Hematopoietic multipotent progenitor cell treated with erythropoietin and hydrocortisone succinate and interleukin-3 and kit ligand, for 8 days (in vitro differentiated cells): ENCODE results near the gene OR13C8.
A peak's percentile ranks its signal among the peaks of the same experiment; 100 is the strongest.
"Not testable (repeated sequence)": the region's sequence is repeated elsewhere in the genome, so short reads cannot be mapped to it uniquely, and the experiment has no call there.

Source experiments
- DNase-seq: peaks from one replicate; pipeline ENCODE4 v3.0.0-alpha.2; 2015

OR13C8 gene, protein sequence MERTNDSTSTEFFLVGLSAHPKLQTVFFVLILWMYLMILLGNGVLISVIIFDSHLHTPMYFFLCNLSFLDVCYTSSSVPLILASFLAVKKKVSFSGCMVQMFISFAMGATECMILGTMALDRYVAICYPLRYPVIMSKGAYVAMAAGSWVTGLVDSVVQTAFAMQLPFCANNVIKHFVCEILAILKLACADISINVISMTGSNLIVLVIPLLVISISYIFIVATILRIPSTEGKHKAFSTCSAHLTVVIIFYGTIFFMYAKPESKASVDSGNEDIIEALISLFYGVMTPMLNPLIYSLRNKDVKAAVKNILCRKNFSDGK

DNA sequence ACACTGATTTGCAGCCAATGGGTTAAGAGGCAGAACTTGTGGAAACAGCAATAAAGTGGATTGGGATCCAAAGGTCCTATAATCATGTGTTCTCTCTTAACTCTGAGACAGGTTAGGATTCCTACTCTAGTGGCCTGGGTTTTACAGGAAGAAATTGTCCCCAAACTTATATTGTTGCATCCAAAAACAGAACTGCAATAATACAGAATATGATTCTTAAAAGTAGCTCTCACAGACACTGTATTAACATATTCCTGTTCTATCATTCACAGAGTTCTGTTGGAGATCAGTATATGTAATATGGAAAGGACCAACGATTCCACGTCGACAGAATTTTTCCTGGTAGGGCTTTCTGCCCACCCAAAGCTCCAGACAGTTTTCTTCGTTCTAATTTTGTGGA lies at the start of gene OR13C8:
TSS of gene OR13C8 (plus strand) at position 301 of the 400 bp plus-strand sequence. CDS start at position 301, 0 bp downstream.
- no peak for DNase-seq

DNA sequence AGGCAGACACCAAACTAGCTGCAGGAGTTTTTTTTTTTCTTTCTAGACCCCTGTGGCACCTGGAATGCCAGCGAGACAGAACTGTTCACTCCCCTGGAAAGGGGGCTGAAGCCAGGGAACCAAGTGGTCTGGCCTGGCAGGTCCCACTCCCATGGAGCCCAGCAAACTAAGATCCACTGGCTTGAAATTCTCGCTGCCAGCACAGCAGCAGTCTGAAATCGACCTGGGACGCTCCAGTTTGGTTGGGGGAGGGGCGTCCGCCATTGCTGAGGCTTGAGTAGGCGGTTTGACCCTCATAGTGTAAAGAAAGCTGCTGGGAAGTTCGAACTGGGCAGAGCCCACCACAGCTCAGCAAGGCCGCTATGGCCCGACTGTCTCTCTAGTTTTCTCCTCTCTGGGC lies 48.7 kb upstream of the OR13C8 start:
- DNase-seq: not testable (repeated sequence)

DNA sequence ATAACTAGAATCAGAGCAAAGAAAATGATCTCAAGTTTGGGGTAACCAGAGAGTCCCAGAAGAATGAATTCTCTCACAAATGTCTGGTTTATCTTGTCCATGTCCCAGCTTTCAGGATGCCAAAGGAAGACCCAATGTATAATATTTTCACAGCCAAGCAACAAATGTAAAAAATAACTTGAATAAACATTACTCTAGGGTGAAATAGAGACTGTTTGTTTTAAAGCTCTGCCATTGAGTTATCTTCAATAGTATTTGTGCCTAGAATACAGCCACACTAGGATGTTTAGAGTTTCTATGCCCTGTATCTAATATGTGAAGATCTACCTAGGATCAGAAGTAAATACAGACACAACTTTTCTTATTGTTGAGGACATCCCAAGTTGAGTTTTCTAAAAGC lies 41.9 kb upstream of the OR13C8 start, which contains the start of gene OR13C4:
TSS of gene OR13C4 (minus strand) at position 101 of the 400 bp plus-strand sequence. CDS start at position 101, 0 bp downstream.
- DNase-seq: no peak

DNA sequence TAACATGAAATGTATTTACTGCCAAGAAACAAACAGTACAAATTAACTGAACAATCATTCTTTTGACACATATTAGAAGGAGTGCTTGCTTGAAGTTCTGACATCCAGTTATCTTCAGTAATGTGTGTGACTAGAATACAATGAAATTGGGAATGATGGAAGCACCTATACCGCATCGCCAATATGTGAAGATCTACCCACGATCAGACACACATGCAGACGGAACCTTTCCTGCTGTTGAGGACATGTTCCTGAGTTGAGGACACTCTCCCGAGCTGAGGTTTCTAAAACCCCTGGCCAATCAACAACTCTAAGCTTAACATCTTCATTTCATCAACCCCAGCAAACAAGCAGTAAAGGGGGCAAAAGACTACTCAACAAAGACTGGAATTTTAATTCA lies 32.2 kb upstream of the OR13C8 start, which contains the start of gene OR13C3:
TSS of gene OR13C3 (minus strand) at position 101 of the 400 bp plus-strand sequence. CDS start 133 bp downstream, outside the sequence.
- DNase-seq: no peak

DNA sequence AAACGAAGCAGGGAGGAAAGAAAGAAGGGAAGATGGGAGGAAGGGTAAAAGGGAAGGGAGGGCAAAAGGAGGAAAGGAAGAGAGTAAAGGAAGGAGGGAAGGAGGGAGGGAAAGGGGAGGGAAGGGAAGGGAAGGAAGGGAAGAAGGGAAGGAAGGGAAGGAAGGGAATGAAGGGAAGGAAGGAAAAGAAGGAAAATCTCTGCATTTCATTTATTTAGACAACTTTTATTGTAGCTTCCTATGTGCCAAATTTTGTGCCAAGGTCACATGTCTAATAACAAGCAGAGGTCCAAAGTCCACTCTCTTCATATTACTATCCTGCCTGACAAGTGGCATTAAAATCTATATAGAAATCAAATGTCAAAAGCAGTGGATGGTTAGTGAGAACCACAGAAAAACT lies 29.7 kb upstream of the OR13C8 start:
- DNase-seq: no peak

DNA sequence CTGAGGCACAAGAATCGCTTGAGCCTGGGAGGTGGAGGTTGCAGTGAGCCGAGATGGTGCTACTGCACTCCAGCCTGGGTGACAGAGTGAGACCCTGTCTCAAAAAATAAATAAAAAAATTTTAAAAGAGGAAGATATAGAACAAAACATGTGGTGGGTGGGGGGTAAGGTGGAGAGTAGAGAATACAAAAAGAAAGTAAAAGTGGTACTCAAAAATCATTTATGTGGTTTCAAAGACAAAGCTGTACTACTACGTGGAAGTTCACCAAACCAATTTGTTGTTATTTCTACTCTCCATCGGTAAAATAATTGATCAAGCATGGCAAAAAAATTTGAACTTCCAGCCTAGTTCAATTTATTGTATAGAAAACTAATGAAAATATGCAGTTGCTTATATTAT lies 24.3 kb upstream of the OR13C8 start:
- no peak for DNase-seq

DNA sequence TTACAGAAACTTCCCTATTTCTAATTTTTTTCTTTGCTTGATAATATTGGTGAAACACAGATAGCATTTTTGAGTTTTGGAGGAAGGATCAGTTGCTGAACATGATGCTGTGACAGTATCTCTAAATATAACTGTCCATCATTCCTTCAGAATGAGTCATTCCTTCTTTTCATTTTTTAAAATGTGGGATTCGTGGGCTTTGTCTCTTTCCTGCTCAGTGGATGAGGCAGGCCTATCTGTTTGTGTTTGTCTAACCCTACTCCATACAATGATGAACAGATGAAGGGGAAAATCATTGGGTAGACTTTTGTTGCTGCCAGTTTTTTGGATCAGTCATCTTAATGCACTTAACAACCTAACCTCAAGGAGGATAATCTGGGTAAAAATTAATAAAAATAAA lies 15.7 kb upstream of the OR13C8 start:
- DNase-seq: no peak

DNA sequence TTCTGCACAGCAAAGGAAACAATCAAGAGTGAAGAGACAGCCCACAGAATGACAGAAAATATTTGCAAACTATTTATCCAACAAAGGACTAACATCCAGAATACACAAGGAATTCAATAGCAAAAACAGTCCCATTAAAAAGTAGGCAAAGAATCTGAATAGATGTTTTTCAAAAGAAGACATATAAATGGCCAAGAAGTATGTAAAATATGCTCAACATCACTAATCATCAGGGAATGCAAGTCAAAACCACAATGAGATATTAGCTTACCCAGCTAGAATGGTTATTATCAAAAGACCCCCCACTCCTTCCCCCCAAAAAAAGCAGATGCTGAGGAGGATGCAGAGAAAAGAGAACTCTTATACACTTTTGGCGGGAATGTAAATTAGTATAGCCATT lies 13.4 kb upstream of the OR13C8 start:
- no peak for DNase-seq

DNA sequence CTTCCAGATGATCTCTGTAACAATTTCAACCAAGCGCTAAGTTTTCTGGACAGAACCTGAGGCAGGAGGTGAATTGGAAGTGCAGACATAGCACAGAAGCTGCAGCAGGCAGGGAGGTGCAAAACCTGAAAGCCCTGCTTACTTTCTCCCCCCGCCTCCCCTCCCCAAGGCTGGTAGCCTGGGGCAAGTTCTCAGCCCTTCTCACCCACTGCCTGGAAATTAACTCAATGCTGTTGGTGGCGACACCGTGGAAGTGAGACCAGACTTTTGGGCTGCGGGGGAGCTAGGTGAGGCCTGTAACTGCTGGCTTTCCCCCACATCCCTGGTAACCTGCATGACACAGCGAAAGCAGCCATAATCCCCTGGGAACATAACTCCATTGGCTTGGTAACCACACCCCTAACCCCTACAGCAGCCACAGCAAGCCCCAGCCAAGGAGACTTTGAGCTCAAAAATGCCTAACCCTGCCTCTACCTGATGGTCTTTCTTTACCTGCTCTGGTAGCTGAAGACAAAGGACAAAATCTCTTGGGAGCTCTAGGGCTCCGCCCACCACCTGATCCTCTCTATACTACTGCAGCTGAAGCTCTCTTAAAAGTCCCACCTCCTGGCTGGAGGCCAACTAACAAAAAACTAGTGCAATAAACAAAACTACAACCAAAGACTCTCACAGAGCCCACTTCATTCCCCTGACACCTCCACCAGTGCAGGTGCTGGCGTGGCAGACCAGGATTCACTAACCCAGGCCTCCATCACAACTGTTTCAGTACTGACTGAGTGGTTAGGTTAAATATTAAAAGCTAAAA lies 11.9 kb upstream of the OR13C8 start:
- DNase-seq: no peak

DNA sequence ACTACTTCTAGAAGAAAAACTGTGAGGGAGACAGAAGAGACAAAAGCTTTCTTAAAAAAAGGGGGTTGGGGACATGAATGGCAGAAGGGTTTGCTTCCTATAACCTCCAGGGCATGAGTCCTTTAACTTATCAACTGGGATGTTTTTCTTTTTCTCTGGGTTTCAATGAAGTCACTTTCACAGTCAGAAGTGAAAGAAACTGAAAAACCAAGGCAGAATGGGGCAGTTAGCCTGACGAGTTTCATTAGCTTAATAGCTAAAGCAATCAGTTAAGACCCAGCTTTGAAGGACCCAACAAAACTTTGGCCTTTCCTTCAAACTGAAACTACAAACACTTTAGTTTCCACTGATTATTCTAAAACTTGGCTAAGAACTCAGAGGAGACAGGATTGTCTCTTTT lies 4.6 kb upstream of the OR13C8 start:
- DNase-seq: no peak

DNA sequence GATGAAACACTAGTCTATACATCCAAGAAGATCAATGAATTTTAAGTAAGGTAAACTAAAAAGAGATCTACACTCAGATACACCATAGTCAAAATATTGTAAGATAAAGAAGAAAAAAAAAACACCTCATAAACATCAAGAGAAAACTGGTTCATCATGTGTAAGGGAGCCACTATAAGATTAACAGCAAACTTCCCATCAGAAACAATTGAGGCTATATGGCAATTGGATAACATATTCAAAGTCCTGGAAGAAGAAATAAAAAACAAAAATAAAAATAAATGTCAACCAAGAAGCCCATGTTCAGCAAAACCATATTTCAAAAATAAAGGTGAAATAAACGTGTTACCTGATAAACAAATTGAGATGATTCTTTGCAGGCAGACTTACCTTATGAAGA lies 3.6 kb downstream of the OR13C8 start:
- DNase-seq: no peak

DNA sequence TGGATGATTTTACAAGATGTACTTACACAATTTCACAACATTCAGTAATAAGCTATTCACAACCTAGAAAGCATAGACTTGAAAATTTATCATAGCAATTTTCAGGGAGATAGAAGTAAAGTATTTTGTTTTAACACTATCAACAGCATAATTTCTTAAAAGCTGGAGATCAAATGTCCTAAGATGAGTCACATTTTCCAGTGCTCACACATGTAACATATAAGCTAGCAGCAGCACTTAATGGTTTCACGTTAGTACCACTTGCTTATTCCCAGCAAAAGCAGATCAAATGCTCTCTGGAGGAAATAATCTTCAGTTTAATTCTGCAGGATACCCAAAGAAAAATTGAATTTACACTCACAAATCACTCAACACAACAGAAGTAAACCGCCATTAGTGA lies 6.5 kb downstream of the OR13C8 start:
- no peak for DNase-seq

DNA sequence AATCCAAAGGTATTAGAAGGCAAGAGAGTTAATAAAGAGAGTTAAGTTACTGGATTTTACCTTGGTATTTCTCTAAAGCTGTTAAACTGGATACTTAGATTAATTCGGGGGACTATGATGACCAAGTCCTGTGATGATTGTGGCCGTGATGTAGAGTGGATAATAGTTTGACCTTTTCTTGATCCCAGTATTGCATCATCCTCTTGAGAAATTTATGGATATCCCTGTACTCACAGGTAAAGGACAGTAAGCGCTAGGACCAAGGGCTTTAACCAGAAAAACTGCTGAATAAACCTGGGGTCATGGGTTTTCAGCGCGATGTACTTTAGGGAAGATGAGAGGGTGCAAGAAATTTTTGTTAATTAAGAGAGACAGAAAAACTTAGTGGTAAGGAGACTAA lies 8.3 kb downstream of the OR13C8 start:
- no peak for DNase-seq

DNA sequence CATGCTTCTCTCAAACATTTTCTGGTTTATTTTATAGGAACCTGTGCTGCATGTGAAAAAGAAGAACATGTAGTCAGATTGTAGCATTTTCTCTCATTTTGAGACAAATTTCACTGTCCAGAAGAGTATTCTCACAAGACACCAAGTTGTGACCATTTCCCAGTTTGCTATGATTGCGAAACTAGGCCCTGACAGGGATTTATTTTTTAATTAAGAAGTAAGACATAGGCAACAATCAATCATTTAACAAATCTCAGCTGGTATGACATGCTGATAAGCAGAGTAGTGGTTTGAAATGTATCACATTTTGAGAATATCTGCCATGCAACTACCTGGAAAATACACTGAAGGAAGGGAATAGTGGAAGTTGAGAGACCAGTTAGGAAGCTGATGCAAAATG lies 11.6 kb downstream of the OR13C8 start:
- no peak for DNase-seq

DNA sequence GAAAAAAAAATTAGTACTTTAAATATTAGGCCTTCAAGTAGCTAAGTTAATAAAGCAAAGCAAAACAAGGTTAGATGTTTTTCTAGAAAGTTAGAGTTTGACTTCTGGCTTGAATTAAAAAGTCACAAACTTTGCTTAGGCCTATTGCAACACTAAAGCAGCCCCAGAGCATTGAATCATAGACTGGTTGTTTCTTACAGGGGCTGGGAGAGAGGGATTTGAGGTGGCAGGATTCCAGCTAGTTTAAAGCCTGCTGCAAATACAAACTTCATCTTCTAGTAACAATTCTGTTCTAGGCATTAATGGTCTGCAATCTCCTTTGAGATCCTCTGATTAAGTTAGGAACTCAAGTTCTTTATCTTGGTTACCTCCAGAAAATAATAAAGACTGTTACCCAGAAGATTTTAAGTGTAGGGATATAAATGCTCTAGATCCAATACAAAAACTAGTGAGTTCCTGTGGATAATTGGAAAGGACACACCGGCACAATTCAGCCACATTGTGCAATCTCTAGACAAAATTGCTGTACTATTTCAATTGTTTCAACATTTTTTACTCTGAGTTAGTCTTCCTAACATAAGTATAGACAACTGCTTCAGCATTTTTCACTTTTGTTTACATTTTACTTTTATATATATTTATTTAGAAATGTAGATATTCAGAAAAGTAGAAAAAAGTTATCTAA lies 17.7 kb downstream of the OR13C8 start:
- DNase-seq: no peak

DNA sequence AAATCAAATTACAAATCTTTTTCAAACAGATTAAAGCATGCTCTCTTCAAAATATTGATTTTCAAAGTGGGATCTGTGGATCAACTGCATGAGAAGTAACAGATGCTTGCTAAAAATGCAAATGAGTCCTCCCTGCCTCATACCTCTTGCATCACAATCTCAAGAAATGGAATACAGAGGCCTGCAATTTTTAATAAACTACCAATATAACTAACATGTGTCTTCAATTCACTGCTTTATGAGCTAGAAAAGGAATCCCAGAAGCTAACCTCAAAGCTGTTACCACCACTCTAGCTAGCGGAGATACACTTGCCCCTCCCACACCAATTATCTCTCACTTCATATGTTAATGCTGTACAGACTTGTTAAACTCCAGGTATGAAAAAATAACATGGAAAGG lies 20.7 kb downstream of the OR13C8 start:
- DNase-seq: no peak

DNA sequence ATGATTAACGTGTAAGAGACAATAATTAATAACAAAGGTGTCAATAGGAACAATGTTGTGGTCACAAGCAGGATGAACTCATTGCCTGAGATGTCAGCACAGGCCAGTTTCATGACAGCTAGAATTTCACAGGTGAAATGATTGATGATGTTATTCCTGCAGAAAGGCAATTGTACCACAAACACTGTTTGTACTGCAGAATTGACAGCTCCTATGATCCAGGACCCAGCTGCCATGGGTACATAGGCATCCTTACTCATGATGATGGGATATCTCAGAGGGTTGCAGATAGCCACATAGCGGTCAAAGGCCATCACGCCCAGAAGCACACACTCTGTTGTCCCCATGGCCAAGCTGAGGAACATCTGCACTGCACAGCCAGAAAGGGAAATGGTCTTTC lies 29.8 kb downstream of the OR13C8 start:
- not testable (repeated sequence) for DNase-seq

DNA sequence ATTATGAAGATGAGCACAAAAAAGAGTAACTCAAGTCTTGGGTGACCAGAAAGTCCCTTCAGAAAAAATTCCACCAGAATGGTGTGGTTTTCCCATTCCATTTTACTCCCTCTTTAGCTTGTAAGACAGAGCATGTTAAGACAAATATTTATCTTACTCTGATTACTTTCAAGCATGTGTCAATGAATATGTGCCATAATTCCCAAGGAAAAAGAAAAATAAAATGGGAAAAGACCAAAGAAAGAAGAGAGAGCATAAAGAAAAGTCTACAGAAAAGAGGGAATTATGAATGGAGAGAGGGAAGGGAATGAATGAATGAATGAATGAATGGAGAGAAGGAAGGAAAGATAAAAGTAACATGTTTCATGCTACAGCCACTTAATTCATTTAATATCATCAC lies 30.3 kb downstream of the OR13C8 start, which contains the start of gene OR13C5:
TSS of gene OR13C5 (minus strand) at position 101 of the 400 bp plus-strand sequence. CDS start at position 101, 0 bp downstream.
- DNase-seq: not testable (repeated sequence)

DNA sequence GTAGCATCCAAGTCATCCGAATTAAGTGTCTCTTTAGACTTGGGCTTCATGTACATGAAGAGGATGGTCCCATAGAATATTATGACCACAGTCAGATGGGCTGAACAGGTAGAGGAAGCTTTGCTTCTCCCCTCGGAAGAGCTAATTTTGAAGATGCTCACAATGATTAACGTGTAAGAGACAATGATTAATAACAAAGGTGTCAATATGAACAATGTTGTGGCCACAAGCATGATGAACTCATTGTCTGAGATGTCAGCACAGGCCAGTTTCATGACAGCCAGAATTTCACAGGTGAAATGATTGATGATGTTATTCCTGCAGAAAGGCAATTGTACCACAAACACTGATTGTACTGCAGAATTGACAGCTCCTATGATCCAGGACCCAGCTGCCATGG lies 35.8 kb downstream of the OR13C8 start:
- no peak for DNase-seq

DNA sequence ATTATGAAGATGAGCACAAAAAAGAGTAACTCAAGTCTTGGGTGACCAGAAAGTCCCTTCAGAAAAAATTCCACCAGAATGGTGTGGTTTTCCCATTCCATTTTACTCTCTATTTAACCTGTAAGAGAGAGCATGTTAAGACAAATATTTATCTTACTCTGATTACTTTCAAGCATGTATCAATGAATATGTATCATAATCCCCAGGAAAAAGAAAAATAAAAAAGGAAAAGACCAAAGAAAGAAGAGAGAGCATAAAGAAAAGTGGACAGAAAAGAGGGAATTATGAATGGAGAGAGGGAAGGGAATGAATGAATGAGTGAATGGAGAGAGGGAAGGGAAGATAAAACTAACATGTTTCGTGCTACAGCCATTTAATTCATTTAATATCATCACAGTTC lies 36.6 kb downstream of the OR13C8 start, which contains the start of gene OR13C2:
TSS of gene OR13C2 (minus strand) at position 101 of the 400 bp plus-strand sequence. CDS start at position 101, 0 bp downstream.
- not testable (repeated sequence) for DNase-seq

DNA sequence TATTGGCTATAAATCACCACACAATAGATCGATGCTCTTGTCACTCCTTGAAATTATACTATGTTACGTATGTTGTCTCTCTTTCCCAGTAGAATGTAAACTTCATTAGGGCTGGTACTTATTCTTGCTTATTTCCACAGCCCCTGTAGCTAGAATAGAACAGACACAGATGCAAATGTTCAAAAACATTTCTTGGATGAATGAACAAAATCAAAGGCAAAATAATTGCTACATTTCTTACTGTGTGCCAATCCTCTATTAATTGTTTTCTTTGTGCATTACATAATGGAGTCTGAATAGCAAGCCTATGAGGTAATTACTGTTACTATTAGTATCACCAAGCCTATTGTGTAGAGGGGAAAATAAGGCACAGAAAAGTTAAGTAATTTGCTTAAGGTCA lies 37.2 kb downstream of the OR13C8 start:
- DNase-seq: no peak

DNA sequence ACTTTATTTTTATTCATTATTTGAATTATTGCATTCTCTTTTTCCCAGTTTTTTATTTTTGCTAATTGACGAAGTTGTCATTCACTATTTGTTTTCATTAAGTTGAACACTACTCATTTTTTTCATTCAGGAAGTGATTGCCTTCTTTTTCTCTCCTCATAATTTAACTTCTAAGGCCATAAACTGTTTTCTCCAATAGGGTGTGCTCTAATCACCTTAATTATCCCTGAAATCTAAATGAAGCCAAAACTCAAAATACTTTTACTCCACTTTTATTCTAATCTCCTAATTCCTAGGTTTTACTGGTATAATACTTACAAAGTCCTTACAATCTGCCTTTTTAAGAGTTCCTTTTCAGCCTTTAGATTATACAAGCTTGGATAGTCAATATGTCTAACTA lies 39.4 kb downstream of the OR13C8 start:
- DNase-seq: peak; percentile 7

DNA sequence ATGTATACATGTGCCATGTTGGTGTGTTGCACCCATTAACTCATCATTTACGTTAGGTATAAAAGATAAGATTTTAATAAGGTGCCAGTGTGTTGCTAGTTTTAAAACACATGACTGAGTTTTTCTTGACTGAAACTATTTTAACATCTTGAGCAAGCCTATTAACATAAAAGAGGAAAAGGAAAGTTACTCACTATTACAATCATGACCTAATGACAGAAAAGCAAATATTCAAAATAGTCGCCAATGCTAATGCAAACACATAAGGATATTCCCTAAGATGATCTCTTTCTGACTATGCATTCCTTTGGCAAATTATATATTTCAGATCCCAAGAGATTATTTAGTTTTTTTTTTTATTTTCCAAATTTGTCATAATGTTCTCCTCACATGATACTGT lies 42.2 kb downstream of the OR13C8 start:
- DNase-seq: no peak
